Neural cell (in vitro differentiated cells): Measurements from ENCODE around the gene RASGRP3.

Experiments
- CTCF ChIP-seq: fragments of 450-650 bp; IDR thresholded peaks from 2 replicates; pipeline ENCODE4 v1.5.1; 2014; ENCODE audit warnings: antibody characterized with exemption, mild to moderate bottlenecking, moderate library complexity; ENCODE audit not compliant: poor library complexity, severe bottlenecking
- EP300 ChIP-seq: fragments of 450-650 bp; conservative IDR thresholded peaks from 2 replicates; pipeline ENCODE4 v1.6.1; 2014; ENCODE audit warnings: antibody characterized with exemption, mild to moderate bottlenecking, moderate library complexity; ENCODE audit not compliant: poor library complexity, severe bottlenecking
- EZH2 ChIP-seq: fragments of 200-600, 300-800 bp; shearing (Covaris generic), sonication (generic); IDR thresholded peaks from 2 replicates; pipeline ENCODE4 v1.6.1; 2014; ENCODE audit warnings: antibody characterized with exemption, low read length, borderline replicate concordance, mild to moderate bottlenecking; ENCODE audit not compliant: insufficient read depth, poor library complexity, severe bottlenecking
- MXI1 ChIP-seq: fragments of 450-650 bp; conservative IDR thresholded peaks from 2 replicates; pipeline ENCODE4 v1.6.1; 2014; ENCODE audit warnings: antibody characterized with exemption, mild to moderate bottlenecking; ENCODE audit not compliant: poor library complexity, severe bottlenecking
- POLR2AphosphoS5 ChIP-seq: IDR thresholded peaks from 2 replicates; pipeline ENCODE4 v1.6.1; 2012
- RAD21 ChIP-seq: fragments of 450-650 bp; conservative IDR thresholded peaks from 2 replicates; pipeline ENCODE4 v1.6.1; 2014; ENCODE audit warnings: antibody characterized with exemption, mild to moderate bottlenecking, moderate library complexity
- REST ChIP-seq: IDR thresholded peaks from 2 replicates; pipeline ENCODE4 v1.6.1; 2012; ENCODE audit warnings: borderline replicate concordance
- SMC3 ChIP-seq: fragments of 450-650 bp; conservative IDR thresholded peaks from 2 replicates; pipeline ENCODE4 v1.6.1; 2014; ENCODE audit warnings: antibody characterized with exemption, mild to moderate bottlenecking, moderate library complexity; ENCODE audit not compliant: poor library complexity
- TAF1 ChIP-seq: IDR thresholded peaks from 2 replicates; pipeline ENCODE4 v1.6.1; 2012; ENCODE audit warnings: low read depth

GRCh38 chr2:33451214-33451613 lies 25.2 kb upstream of the RASGRP3 start:
- no peak for TF ChIP-seq CTCF
- TF ChIP-seq SMC3 = no peak
- TF ChIP-seq POLR2AphosphoS5 = no peak
- no peak for TF ChIP-seq MXI1
- TF ChIP-seq EZH2 = no peak
- no peak for TF ChIP-seq TAF1
- no peak for TF ChIP-seq REST
- TF ChIP-seq EP300 = no peak
- TF ChIP-seq RAD21 = no peak
